GM19035 (cell line): ENCODE results near the gene PPM1H.

Experiments used
- ATAC-seq: cut with Tn5 transposase; IDR thresholded peaks from one replicate; pipeline ENCODE4 v1.9.1; 2021; ENCODE audit not compliant: unreplicated experiment

Gene PPM1H

GRCh38 chr12:62657363-62657632 is 277.7 kb downstream of the PPM1H start:
- ATAC-seq, result no peak

GRCh38 chr12:62656591-62657362 is 278.2 kb downstream of the PPM1H start:
- ATAC-seq, result no peak

- no peak for ATAC-seq
Observed at GRCh38 chr12:62655666-62656151, 279.2 kb downstream of the PPM1H start.

DNA sequence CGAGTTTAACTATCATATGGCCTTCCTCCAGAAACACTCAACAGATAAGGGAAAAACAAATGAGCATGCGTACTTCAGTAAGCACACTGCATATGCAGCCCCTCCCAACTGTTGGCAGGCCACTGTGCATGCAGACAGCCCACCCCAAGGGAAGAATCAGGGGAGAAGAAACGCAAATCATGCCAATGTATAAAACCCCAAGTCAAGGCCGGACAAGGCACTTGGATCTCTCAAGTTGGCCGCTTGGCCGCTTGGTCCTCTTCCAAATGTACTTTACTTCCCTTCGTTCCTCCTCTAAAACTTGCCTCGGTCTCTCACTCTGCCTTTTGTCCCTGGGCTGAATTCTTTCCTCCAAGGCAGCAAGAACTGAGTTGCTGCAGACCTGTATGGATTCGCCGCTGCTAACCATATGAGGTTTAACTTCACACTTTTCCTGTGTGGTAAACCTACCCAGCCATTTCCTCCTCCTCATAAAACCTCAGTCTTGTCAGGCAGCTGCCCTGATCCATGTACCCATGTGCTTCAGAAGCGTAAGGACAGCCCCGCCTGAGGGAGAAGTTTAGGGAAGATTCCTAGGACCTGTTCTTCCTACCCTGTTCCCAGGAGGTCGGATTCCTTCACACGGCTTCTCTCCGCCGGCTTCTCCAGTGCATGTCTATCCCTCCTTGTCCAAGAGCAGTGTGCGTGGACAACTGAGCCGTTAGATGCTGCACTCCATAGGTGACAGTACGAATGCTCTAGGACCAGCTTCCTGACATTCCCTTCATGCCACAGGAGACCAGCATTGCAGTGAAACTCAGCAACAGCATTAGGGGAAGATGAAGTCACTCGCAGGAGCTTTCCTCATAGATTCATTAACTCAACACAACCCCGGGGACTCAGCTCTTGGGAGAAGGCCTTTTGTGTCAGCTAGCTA is 280.4 kb downstream of the PPM1H start:
- no peak for ATAC-seq

DNA sequence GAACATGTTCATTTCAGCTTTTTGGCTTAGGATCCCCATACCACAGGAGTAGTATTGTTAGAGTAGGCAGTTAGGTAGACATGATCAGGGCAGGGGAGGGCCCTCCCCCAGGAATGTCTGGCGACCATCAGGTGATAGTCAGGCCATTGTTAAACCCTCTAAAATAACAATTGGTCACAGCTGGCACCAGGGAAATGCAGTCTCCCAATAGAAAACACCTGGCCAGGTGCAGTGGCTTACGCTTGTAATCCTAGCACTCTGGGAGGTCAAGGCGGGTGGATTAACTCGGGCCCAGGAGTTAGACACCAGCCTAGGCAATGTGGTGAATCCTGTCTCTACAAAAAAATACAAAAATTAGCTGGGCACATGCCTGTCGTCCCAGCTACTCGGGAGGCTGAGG is 281.2 kb downstream of the PPM1H start:
- ATAC-seq, result no peak

GRCh38 chr12:62653304-62653703 is 281.6 kb downstream of the PPM1H start:
- ATAC-seq, result no peak

- no peak for ATAC-seq
Observed at GRCh38 chr12:62651138-62651537, 283.8 kb downstream of the PPM1H start.

GRCh38 chr12:62649412-62650138 is 285.4 kb downstream of the PPM1H start:
- no peak for ATAC-seq

GRCh38 chr12:62647586-62647985 is 287.4 kb downstream of the PPM1H start:
- ATAC-seq, result no peak

DNA sequence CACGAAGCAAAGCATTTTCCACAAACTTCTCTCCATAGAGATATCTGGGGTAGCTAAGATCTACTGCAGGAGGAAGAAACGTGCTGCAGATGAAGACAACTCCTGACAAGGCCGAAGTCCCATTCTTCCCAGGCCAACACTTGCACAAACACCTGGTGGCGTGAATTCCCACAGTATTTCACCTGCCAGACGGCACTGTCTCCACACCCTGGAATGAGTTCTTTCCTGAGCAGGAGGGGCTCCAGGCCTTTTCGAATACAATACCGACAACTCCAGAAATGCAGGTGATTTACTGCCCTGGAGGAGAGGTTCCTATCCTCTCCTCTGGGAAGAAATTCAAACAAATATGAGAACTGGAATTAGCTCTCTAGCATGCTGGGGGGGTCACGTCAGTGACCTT is 288.4 kb downstream of the PPM1H start:
- no peak for ATAC-seq

GRCh38 chr12:62643486-62643885 is 291.5 kb downstream of the PPM1H start:
- no peak for ATAC-seq

GRCh38 chr12:62642486-62642885 is 292.5 kb downstream of the PPM1H start:
- no peak for ATAC-seq

DNA sequence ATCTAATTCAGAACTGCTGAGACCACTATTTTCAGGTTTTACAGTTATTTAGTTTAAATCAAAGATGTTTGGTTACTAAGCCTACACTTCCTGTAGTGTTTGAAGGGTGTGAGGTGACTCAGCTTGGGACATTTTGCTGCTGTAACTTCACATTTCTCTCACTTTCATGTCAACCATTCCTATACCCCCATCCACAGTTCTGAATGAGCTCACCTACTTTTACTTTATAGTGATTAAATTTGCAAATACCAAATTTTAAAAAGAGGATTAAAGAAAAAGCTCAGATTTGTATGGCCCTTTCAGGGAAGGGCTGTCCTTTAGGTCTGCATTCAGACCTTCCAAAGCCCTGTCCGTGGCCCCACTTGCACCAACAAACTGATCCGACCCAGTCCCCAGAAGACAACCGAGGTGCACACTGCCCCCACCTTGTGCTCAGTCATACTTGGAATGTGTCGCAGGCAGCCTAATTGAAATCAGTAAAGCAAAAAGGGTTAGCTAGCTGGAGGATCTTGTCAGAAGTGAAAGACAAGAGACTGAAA is 294.0 kb downstream of the PPM1H start:
- peak; percentile 87 for ATAC-seq

- no peak for ATAC-seq
Observed at GRCh38 chr12:62637679-62638078, 297.3 kb downstream of the PPM1H start.

DNA sequence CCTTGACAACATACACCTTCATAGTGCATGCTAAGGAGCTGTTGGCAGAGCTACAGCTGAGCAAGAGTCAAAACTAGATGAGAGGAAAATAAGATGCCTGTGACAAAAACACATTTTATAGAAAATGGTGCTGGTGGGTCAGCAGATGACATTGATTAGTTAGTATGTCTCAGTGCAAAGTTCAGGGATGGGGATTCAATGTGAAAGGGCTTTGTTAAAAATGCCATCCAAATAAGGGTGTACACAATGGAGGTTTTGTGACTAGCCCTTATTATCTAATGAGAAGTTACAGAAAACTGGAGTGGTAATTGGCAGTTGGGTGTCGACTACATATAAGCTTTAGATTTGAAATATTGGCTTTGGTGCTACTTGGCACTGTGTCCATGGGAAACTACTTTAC is 299.3 kb downstream of the PPM1H start:
- ATAC-seq, result no peak

DNA sequence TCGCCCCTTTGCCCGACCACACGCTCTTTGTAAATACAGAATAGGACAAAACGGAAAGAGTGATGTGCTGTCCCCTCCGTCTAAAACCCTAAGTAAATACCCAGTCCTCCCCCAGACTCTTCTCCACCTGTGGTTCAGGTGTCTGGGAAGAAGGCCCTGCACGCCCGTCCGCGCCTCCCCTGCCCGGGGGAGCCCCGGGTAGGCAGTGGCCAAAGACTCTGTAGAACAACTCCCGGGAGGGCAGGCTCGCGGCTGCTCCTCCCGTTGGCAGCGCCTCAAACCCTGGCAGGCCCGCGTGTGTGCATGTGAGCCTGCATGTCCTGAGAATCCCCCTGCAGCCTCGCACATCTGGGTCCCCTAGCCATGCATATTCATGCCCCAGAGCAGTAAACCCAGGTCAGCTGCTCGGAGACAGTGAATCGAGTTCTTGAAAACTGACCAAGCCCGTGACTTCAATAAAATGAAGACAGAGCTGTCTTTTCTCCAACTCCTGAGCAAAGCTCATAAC is 302.5 kb downstream of the PPM1H start:
- peak; percentile 47 for ATAC-seq

DNA sequence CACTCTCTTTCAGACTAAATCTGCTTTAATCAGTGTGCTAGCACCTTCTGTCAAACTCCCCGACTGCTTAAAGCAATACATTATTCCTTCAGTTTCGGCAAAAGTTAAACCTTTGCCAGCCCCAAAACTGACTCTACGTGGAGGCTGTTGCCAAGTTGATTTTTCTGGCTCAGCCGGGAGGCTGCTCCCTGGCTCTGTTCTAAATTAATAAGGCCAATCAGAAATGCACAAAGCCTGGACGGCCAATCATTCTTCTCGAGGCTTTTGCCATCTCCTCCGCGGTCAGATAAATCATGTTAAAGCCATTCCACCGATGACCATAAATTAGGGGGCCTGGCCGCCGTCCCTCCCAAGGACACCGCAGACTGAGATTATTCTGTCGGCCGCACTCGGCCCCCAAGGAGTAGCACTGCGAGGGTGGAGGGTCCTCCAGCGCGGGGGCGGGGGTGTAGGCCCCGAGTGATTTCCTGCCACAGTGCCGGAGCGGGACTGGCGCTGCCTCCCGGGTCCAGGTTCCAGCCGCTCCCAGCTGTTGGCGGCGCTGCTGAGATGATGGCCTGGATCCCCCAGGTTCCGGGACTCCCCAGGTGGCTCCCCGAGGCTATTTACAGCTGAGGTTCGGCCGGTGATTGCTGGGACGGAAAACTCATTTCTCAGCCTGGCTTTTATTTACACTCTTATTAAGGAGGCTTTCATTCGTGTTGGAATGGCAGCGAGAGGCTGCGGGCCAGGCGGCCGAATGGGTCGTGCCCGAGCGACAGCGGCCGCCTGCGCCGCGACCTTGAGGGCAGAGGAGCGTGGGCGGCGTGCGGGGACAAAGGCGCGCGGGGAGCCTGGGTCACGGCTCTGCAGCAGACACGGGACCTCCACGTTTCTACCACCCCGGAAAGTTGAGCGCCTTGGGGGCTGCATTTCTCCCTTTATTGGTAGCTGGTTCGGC is 303.2 kb downstream of the PPM1H start:
- peak; percentile 69 for ATAC-seq

DNA sequence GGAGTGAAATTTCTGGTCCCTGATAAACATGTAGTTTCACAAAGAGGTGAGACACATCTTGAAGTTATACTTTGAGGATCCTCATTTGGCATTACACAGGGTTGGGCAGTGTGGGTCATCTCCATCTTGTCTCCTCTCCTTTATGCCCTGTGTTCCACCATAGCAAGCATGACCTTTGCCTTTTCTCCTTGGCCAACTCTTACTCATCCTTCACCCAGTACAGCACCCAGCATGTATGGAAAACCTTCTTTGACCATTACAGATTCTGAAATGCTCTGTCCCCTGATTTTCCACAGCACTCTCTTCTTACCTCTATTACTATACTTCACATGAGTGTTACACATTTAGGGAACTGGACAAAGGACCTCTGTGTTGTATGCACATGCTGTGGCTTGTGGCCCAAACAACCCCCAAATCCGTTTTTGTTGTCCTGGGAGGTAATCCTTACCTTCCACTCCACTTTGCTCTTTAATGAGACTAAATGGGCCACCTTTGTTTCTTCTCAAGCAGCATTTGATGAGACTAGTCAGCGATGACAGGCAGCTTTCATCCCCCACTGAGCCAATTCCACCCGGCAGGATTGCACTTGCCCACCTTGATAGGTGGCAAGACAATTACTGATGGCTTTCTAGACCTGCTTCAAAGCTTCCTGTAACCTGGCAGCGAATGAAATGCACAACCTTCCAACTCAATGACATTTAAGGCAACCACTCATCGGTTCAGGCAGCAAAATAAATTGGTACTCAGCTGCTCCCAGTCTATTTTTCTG is 304.8 kb downstream of the PPM1H start:
- ATAC-seq, result no peak

DNA sequence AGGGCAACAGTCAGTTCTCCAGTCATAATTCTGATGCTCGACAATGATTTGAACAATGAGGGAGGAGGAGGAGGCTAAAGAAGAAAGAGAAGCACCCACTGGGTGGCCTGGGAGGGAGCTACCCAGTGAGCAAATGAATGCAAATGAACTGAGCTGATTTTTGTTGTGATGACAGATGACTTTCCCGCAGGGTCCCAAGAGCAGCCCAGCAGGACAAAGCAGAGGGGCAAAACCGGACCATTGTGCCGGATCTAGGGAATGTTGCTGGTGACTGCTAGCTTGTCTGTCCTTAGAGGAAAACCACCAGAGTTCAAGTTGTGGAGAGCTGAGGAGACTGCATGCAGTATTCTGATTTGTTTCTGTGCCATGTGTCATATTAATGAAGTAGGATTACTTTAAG is 305.5 kb downstream of the PPM1H start:
- no peak for ATAC-seq
